CD4-positive, alpha-beta T cell (primary cell): ENCODE measurements around the gene CSNK1E. TPM values are rescaled to one million over a fixed set of nuclear protein-coding genes. Genes with fewer than 3 reads are reported as not detected.

Experiments
- ATAC-seq: fragments of 200-7000 bp; cut with Tn5 transposase; one replicate; pipeline ENCODE4 v1.10.0; 2022; ENCODE audit warnings: mild to moderate bottlenecking; ENCODE audit not compliant: poor library complexity
- CTCF ChIA-PET: fragments of 350-600 bp; sonication (Branson Sonifier 250); formaldehyde crosslinking; loops from one replicate; lab custom pipeline; 2021; ENCODE audit warnings: antibody characterized with exemption, inconsistent platforms; lab: Charles Lee
- POLR2A ChIA-PET: fragments of 350-600 bp; sonication (Branson Sonifier 250); formaldehyde crosslinking; loops from one replicate; lab custom pipeline; 2021; ENCODE audit warnings: antibody characterized with exemption, inconsistent platforms; lab: Charles Lee
- DNase-seq, 14 experiments: peaks; one replicate each; pipeline ENCODE4 v3.0.0-alpha.2; 2013 to 2020; ENCODE audit warnings: mixed read lengths in 2 of 14
- H3K27ac ChIP-seq, 2 donors: one replicate each; pipeline versions ENCODE4 v1.5.1 to v1.7.0; 2013; ENCODE audit warnings: low read length in 2 of 2, low read depth in 1 of 2, mild to moderate bottlenecking in 1 of 2
- H3K27me3 ChIP-seq, 2 experiments: 1 replicate in 1 of 2; 2 replicates in 1 of 2; pipeline versions ENCODE4 v1.6.1 to v1.7.0; 2013; ENCODE audit warnings: low read length in 2 of 2, control low read depth in 1 of 2, mild to moderate bottlenecking in 1 of 2, moderate library complexity in 1 of 2; ENCODE audit not compliant: insufficient read depth in 2 of 2, control insufficient read depth in 1 of 2
- H3K36me3 ChIP-seq: one replicate; pipeline ENCODE4 v1.6.1; 2013; ENCODE audit warnings: low read length, control low read depth; ENCODE audit not compliant: insufficient read depth
- H3K4me1 ChIP-seq: one replicate; pipeline ENCODE4 v1.6.1; 2013; ENCODE audit warnings: low read length, control low read depth; ENCODE audit not compliant: insufficient read depth
- H3K4me3 ChIP-seq: one replicate; pipeline ENCODE4 v1.5.1; 2013; ENCODE audit warnings: mild to moderate bottlenecking, low read length, moderate library complexity
- H3K9me3 ChIP-seq, 2 experiments: 1 replicate in 1 of 2; 2 replicates in 1 of 2; pipeline versions ENCODE4 v1.6.1 to v1.7.0; 2013; ENCODE audit warnings: low read length in 2 of 2, mild to moderate bottlenecking in 2 of 2, control low read depth in 1 of 2, moderate library complexity in 1 of 2; ENCODE audit not compliant: control insufficient read depth in 1 of 2, insufficient read depth in 1 of 2
- H3K27ac Mint-ChIP-seq: one replicate; pipeline ENCODE4 v1.8.0; 2020; ENCODE audit warnings: mixed read lengths
- H3K27me3 Mint-ChIP-seq: one replicate; pipeline ENCODE4 v1.8.0; 2021; ENCODE audit warnings: mixed read lengths
- H3K36me3 Mint-ChIP-seq: one replicate; pipeline ENCODE4 v1.8.0; 2021; ENCODE audit warnings: low read depth, mixed read lengths
- H3K4me1 Mint-ChIP-seq: one replicate; pipeline ENCODE4 v1.8.0; 2021; ENCODE audit warnings: low read depth, mixed read lengths
- H3K4me3 Mint-ChIP-seq: one replicate; pipeline ENCODE4 v1.8.0; 2020; ENCODE audit warnings: mild to moderate bottlenecking, mixed read lengths
- H3K9me3 Mint-ChIP-seq: one replicate; pipeline ENCODE4 v1.8.0; 2020; ENCODE audit warnings: mixed read lengths
- intact Hi-C, 2 experiments: fragments of 100-400 bp; cut with DNase I in 1 of 2; cut with micrococcal nuclease in 1 of 2; formaldehyde crosslinking; loops; one replicate each; pipeline versions ENCODE4 v1.15.1 to v1.9.0; 2023 to 2025; cut with DNase I, micrococcal nuclease
- total RNA-seq, 174 experiments: library from RNA in 2 of 174; stranded (reverse) in 2 of 174; gene quantifications; one replicate each; pipeline ENCODE4 v1.2.3 and lab custom pipeline; 2021 to 2026
- TF ChIP-seq, protein P1 (sequence below): fragments of 200-600 bp; IDR thresholded peaks from one replicate; pipeline ENCODE4 v1.8.0; 2022; ENCODE audit warnings: antibody characterized with exemption, mild to moderate bottlenecking

Gene CSNK1E
- total RNA-seq, 2 experiments from 2014 or later: 208 to 217 TPM

- Histone ChIP-seq H3K9me3 (no peaks in the 10 kb centered on the region), H3K27me3 (no peaks in the 10 kb centered on the region), H3K4me3 (no peak overlapping the region), H3K36me3 (peaks cover 3% of the 10 kb centered on the region), H3K27ac (peak overlapping the region; percentile 26 to 78), H3K4me1 (peaks cover 69% of the 10 kb centered on the region)
- Mint-ChIP-seq H3K27me3 (no peaks in the 10 kb centered on the region), H3K9me3 (no peaks in the 10 kb centered on the region), H3K36me3 (peaks cover 15% of the 10 kb centered on the region), H3K4me1 (peaks cover 77% of the 10 kb centered on the region), H3K27ac (peak overlapping the region; percentile 99), H3K4me3 (peak overlapping the region; percentile 95)
- intact Hi-C loops: no loop called here
- TF ChIP-seq, protein P1, sequence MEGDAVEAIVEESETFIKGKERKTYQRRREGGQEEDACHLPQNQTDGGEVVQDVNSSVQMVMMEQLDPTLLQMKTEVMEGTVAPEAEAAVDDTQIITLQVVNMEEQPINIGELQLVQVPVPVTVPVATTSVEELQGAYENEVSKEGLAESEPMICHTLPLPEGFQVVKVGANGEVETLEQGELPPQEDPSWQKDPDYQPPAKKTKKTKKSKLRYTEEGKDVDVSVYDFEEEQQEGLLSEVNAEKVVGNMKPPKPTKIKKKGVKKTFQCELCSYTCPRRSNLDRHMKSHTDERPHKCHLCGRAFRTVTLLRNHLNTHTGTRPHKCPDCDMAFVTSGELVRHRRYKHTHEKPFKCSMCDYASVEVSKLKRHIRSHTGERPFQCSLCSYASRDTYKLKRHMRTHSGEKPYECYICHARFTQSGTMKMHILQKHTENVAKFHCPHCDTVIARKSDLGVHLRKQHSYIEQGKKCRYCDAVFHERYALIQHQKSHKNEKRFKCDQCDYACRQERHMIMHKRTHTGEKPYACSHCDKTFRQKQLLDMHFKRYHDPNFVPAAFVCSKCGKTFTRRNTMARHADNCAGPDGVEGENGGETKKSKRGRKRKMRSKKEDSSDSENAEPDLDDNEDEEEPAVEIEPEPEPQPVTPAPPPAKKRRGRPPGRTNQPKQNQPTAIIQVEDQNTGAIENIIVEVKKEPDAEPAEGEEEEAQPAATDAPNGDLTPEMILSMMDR: no peak
- DNase-seq: peak in 6 of 14 experiments; percentile 18 to 76 (median 40)
- ChIA-PET POLR2A (interaction anchor here (1.2 kb wide), 1 partner anchor 112 kb away, joined by 5 read pairs; the partner anchor contains the start of gene MAFF), CTCF (no interaction called here)
- ATAC-seq: no peak
Measured at GRCh38 chr22:38313384-38313955, 3.8 kb downstream of the CSNK1E start.

DNA sequence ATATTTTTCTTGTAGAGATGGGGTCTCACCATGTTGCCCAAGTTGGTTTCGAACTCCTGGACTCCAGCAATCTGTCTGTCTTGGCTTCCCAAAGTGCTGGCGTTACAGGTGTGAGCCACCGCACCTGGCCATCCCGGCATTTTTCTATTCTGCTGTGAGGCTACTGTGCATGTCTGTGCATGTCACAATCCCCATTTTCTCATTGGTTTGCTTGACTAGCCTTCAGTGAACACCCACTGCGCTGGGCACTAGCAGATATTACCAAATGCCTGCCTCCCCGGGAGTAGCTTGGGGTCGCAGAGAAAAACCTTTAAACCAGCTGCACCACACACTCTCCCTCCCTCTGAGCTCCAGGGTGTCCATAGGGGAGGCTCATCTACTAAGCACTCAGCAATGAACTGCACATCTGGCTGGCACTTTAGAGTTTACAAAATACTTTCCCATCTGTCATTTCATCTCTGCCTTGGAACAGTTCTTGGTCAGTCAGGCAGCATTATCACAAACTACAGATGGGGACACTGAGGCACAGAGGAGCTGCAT lies 4.9 kb downstream of the CSNK1E start:
- Mint-ChIP-seq H3K27me3 (no peaks in the 10 kb centered on the region), H3K4me3 (no peak overlapping the region), H3K27ac (peak overlapping the region; percentile 99), H3K36me3 (peaks cover 21% of the 10 kb centered on the region), H3K9me3 (no peaks in the 10 kb centered on the region), H3K4me1 (peaks cover 76% of the 10 kb centered on the region)
- TF ChIP-seq, protein P1: no peak
- Histone ChIP-seq H3K4me1 (peaks cover 58% of the 10 kb centered on the region), H3K9me3 (no peaks in the 10 kb centered on the region), H3K27ac (no peak overlapping the region), H3K27me3 (no peaks in the 10 kb centered on the region), H3K4me3 (no peak overlapping the region), H3K36me3 (peaks cover 3% of the 10 kb centered on the region)
- ChIA-PET POLR2A (no interaction called here), CTCF (interaction anchor here (1.6 kb wide), 1 partner anchor 14 kb away, joined by 3 read pairs; no protein-coding TSS in a partner anchor)
- ATAC-seq (no peak), DNase-seq (no peak)
- intact Hi-C loops: no loop called here

GRCh38 chr22:38311323-38311620 lies 6.0 kb downstream of the CSNK1E start:
- Histone ChIP-seq H3K4me1 (peaks cover 63% of the 10 kb centered on the region), H3K27ac (no peak overlapping the region), H3K9me3 (no peaks in the 10 kb centered on the region), H3K36me3 (peaks cover 3% of the 10 kb centered on the region), H3K4me3 (no peak overlapping the region), H3K27me3 (no peaks in the 10 kb centered on the region)
- no peak for DNase-seq
- peaks cover 20% of the 10 kb centered on the region for H3K36me3 Mint-ChIP-seq
- peak overlapping the region; percentile 69 for H3K27ac Mint-ChIP-seq
- TF ChIP-seq, protein P1: no peak
- no peak overlapping the region for H3K4me3 Mint-ChIP-seq
- no peaks in the 10 kb centered on the region for H3K27me3 Mint-ChIP-seq
- H3K4me1 Mint-ChIP-seq: peaks cover 79% of the 10 kb centered on the region
- ChIA-PET POLR2A (no interaction called here), CTCF (interaction anchor here (1.6 kb wide), 1 partner anchor 13 kb away, joined by 3 read pairs; no protein-coding TSS in a partner anchor)
- intact Hi-C loops: no loop called here
- ATAC-seq: no peak
- H3K9me3 Mint-ChIP-seq: no peaks in the 10 kb centered on the region
